Tracheal epithelial cell (primary cell): ENCODE results near the gene PPP1R36. TPM values are rescaled to one million over a fixed set of nuclear protein-coding genes. Genes with fewer than 3 reads are reported as not detected.

Source experiments
- total RNA-seq: library from RNA; depleted of rRNA; stranded (reverse); fragments of >200 nt; gene quantifications from 2 replicates; pipeline ENCODE4 v1.2.1, GENCODE V29; 2014

Gene PPP1R36
- total RNA-seq: 0.72 and 0.85 TPM in 2 replicates

GRCh38 chr14:64549791-64550620 is at the start of gene PPP1R36:
PPP1R36 (plus strand) TSS chr14:64549961; CDS start chr14:64549998, 37 bp downstream.

GRCh38 chr14:64503434-64504309 is 46.1 kb upstream of the PPP1R36 start, which contains the start of gene ZBTB25:
ZBTB25 (minus strand) TSS chr14:64503838; CDS start chr14:64490533, 13,305 bp downstream.

GRCh38 chr14:64504310-64504896 is 45.4 kb upstream of the PPP1R36 start, which contains the start of gene ZBTB1:
ZBTB1 (plus strand) TSS chr14:64504770; CDS start chr14:64521505, 16,735 bp downstream.

GRCh38 chr14:64540208-64541202 is 9.3 kb upstream of the PPP1R36 start, which contains the start of gene HSPA2:
HSPA2 (plus strand) TSS chr14:64540741; CDS start chr14:64540850, 109 bp downstream.

Other genes with a start within 250 kb of the PPP1R36 start
- 33.0 and 40.2 TPM in 2 replicates for gene MTHFD1, start 161.6 kb upstream of the PPP1R36 start, total RNA-seq
- gene AKAP5, start 84.5 kb upstream of the PPP1R36 start, total RNA-seq: under 0.01 and 0.72 TPM in 2 replicates
- 4.9 and 6.0 TPM in 2 replicates for gene ZBTB25, start 46.1 kb upstream of the PPP1R36 start, total RNA-seq
- 32.8 and 40.7 TPM in 2 replicates for gene ZBTB1, start 45.2 kb upstream of the PPP1R36 start, total RNA-seq
- gene HSPA2, start 9.2 kb upstream of the PPP1R36 start, total RNA-seq: 3.4 and 8.4 TPM in 2 replicates
- gene PLEKHG3, start 154.5 kb downstream of the PPP1R36 start, total RNA-seq: 56.1 and 101 TPM in 2 replicates